Upper lobe of left lung (tissue), 6 donors: ENCODE measurements around the gene TEAD3. TPM values are rescaled to one million over a fixed set of nuclear protein-coding genes. Genes with fewer than 3 reads are reported as not detected.
A peak's percentile ranks its signal among the peaks of the same experiment; 100 is the strongest.

ENCODE experiments used
- ATAC-seq, 2 donors: fragments of 200-7000 bp; cut with Tn5 transposase; one replicate each; pipeline ENCODE4 v1.9.1; 2022; ENCODE audit warnings: mild to moderate bottlenecking in 2 of 2, moderate library complexity in 2 of 2; ENCODE audit not compliant: low FRiP score in 2 of 2
- DNase-seq, 2 donors: peaks; one replicate each; pipeline ENCODE4 v3.0.0-alpha.2; 2019 to 2020
- H3K27ac ChIP-seq, 4 donors: fragments of 200-600 bp; sonication (generic); one replicate each; pipeline ENCODE4 v1.5.1; 2016 to 2019
- H3K27me3 ChIP-seq, 4 donors: fragments of 200-600 bp; sonication (generic); one replicate each; pipeline ENCODE4 v1.5.1; 2017 to 2019
- H3K36me3 ChIP-seq, 4 donors: fragments of 200-600 bp; sonication (generic); one replicate each; pipeline ENCODE4 v1.5.1; 2016 to 2019
- H3K4me1 ChIP-seq, 4 donors: fragments of 200-600 bp; sonication (generic); one replicate each; pipeline ENCODE4 v1.5.1; 2018 to 2019
- H3K4me3 ChIP-seq, 4 donors: fragments of 200-600 bp; sonication (generic); one replicate each; pipeline ENCODE4 v1.5.1; 2017 to 2019; ENCODE audit warnings: mild to moderate bottlenecking in 2 of 4, moderate library complexity in 1 of 4
- H3K9me3 ChIP-seq, 4 donors: fragments of 200-600 bp; sonication (generic); one replicate each; pipeline ENCODE4 v1.5.1; 2018 to 2019
- CTCF ChIP-seq, 6 experiments: fragments of 450-650 bp in 4 of 6; fragments of 200-600 bp in 2 of 6; sonication (generic) in 2 of 6; IDR thresholded peaks; one replicate each; pipeline ENCODE4 v1.5.1; 2016 to 2019; ENCODE audit warnings: antibody characterized with exemption in 6 of 6
- EP300 ChIP-seq, 4 donors: sonication (generic); formaldehyde crosslinking; IDR thresholded peaks; one replicate each; pipeline ENCODE4 v1.5.1; 2017; ENCODE audit warnings: antibody characterized with exemption in 4 of 4, control low read depth in 2 of 4
- POLR2A ChIP-seq, 4 donors: fragments of 450-650 bp; IDR thresholded peaks; one replicate each; pipeline ENCODE4 v1.5.1; 2016 to 2017; ENCODE audit warnings: antibody characterized with exemption in 4 of 4, mild to moderate bottlenecking in 2 of 4
- POLR2AphosphoS5 ChIP-seq, 2 donors: sonication (generic); formaldehyde crosslinking; IDR thresholded peaks; one replicate each; pipeline ENCODE4 v1.5.1; 2017; ENCODE audit warnings: antibody characterized with exemption in 2 of 2
- WGBS, 2 donors: methylation state at CpG; one replicate each; pipeline ENCODE4 v1.1.5; 2017 to 2018; 5-methylcytosine and 5-hydroxymethylcytosine counted together
- total RNA-seq, 6 donors: library from RNA; depleted of rRNA in 4 of 6; stranded (reverse); fragments of >200 nt in 4 of 6; gene quantifications; one replicate each; pipeline versions ENCODE4 v1.1.0 to v1.2.1, GENCODE V29; 2016 to 2021
- donor health status: DM: no; HTN: no; CAD: no; lungs with moderate emphysema.
- donor health status: DM: no; HTN: yes; CAD: no; lungs with severe emphysema.

The TEAD3 gene
- total RNA-seq, 6 donors from 2014 or later, result 19.0 to 28.2 (median 21.2) TPM

DNA sequence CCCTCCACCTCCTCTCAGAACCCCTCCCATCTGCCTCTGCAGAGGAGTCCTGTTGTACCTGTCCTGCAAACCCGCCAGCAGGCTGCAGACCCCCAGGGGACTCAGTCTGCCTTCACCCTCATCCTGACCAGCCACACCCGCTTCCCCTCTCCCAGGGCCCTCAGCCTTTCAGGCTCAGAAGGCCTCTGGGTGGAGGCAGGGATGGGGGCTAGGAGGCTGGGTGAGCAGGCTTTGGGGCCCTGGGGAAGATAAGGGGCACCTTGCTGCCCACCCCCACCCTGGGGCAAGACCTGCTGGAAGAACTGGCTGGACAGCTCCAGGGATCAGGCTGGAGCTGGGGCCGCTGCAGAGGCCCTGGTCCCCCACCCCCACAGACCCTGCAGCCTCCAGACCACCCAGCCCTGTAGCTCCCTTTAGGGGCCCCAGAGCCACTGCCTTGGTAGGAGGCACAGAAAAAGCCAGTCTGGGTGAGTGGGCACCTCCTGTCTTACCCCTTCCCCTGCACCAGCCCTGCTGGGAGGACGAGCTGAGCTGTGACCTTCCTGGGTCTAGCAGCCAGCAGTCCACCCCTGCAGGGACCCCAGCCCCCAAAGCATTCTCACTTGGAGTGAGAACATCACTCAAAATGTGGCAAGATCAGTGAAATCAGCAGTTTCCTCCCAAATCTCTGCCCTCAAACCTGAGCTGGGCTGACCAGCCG lies 5.2 kb downstream of the TEAD3 start:
- Histone ChIP-seq H3K4me1 (peaks cover 63 to 82% (median 70%) of the 10 kb centered on the region in 4 donors), H3K36me3 (no peaks in the 10 kb centered on the region), H3K27ac (peak overlapping the region in 3 of 4 donors; percentile 24 to 73 (median 71)), H3K9me3 (no peaks in the 10 kb centered on the region), H3K27me3 (peaks cover 0 to 6% (median 0%) of the 10 kb centered on the region in 4 donors), H3K4me3 (no peak overlapping the region)
- DNase-seq, result no peak
- no peak for ATAC-seq
- TF ChIP-seq CTCF (IDR thresholded peaks at IDR 0.05) (no peak), POLR2AphosphoS5 (IDR thresholded peaks at IDR 0.05) (no peak), POLR2A (IDR thresholded peaks at IDR 0.05) (no peak), EP300 (IDR thresholded peaks at IDR 0.05) (no peak)
- WGBS, 2 donors, result 57 to 63% methylated on average over 4 of the region's 5 CpGs

- Histone ChIP-seq H3K4me3 (no peak overlapping the region), H3K4me1 (peaks cover 66 to 82% (median 76%) of the 10 kb centered on the region in 4 donors), H3K36me3 (no peaks in the 10 kb centered on the region), H3K27me3 (no peaks in the 10 kb centered on the region), H3K9me3 (no peaks in the 10 kb centered on the region), H3K27ac (peak overlapping the region in 3 of 4 donors; percentile 65 to 73 (median 71))
- DNase-seq (no peak), ATAC-seq (no peak)
- WGBS, 2 donors, result 59 to 68% methylated on average over 8 of the region's 8 CpGs
- TF ChIP-seq POLR2A (IDR thresholded peaks at IDR 0.05) (no peak), EP300 (IDR thresholded peaks at IDR 0.05) (no peak), CTCF (IDR thresholded peaks at IDR 0.05) (no peak), POLR2AphosphoS5 (IDR thresholded peaks at IDR 0.05) (no peak)
These were observed 5.9 kb downstream of the TEAD3 start for GRCh38 chr6:35490821-35491557.

DNA sequence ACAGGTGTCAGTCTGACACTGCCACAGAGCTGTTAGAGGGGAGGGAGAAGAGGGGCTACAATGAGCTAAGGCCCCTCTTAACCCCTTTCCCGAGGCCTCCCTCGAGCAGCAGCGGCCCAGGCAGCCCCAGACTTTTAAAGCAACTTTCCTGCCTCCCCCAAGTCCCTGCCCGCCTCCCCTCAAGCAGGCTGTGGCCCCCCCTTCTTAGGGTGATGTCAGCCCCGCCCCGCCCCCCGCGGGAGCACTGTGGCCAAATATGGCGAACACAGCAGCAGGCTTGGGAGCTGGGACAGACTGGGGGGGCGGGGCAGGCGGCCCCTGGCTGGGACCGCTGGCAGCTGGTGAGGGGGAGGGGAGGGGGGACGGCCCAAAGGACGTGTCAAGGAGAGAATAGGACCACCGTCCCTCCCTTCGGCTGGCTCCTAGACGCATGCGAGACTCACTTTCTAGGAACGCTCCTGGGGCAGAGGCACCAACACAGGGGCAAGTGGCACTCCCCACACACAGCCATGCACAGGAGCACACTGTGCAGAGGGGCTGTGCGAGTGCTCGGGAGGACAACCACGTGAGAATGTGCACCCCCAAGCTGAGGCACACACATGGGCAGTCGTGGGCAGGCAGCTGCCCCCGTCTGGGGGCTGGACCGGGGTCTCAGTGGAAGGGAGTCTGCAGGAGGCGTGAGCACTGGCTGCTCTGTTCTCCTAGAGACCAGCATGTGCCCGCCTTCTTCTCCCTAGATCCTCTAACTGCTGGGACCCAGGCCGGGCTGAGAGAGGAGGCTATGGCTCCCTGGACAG lies 6.7 kb downstream of the TEAD3 start:
- no peaks in the 10 kb centered on the region for H3K36me3 ChIP-seq
- 47 to 64% methylated on average over 13 to 24 of the region's 28 CpGs for WGBS, 2 donors
- TF ChIP-seq POLR2A (IDR thresholded peaks at IDR 0.05), result no peak
- TF ChIP-seq EP300 (IDR thresholded peaks at IDR 0.05), result no peak
- TF ChIP-seq POLR2AphosphoS5 (IDR thresholded peaks at IDR 0.05), result no peak
- TF ChIP-seq CTCF (IDR thresholded peaks at IDR 0.05), result no peak
- ATAC-seq (peak in 1 of 2 donors; percentile 67), DNase-seq (peak; percentile 50 to 94)
- H3K27me3 ChIP-seq, result no peaks in the 10 kb centered on the region
- no peaks in the 10 kb centered on the region for H3K9me3 ChIP-seq
- H3K4me1 ChIP-seq, result peaks cover 66 to 84% (median 78%) of the 10 kb centered on the region in 4 donors
- H3K4me3 ChIP-seq, result peak overlapping the region in 1 of 4 donors; percentile 6
- H3K27ac ChIP-seq, result peak overlapping the region; percentile 53 to 73 (median 68)

DNA sequence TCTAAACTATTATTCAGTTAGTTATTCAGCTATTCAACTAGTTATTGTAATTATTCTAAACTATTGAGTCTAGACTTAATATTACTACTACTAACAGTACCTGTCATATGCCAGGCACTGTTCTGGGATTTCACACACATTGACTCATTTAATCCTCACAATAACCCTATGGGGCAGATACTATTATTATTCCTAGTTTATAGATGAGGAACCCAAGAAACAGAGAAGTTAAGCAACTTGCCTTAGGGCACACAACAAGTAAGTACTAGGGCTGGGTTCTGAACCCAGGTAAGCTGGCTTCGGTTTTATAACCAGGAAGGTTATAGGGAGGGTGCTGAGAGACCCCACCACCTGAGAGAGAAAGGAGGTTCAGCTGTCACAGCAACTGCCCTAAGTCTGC lies 7.8 kb downstream of the TEAD3 start:
- TF ChIP-seq POLR2AphosphoS5 (IDR thresholded peaks at IDR 0.05) (no peak), POLR2A (IDR thresholded peaks at IDR 0.05) (no peak), CTCF (IDR thresholded peaks at IDR 0.05) (no peak), EP300 (IDR thresholded peaks at IDR 0.05) (no peak)
- DNase-seq (no peak), ATAC-seq (no peak)
- H3K27ac ChIP-seq, result peak overlapping the region; percentile 53 to 73 (median 68)
- H3K36me3 ChIP-seq, result peaks cover 0 to 7% (median 0%) of the 10 kb centered on the region in 4 donors
- H3K9me3 ChIP-seq, result no peaks in the 10 kb centered on the region
- peaks cover 61 to 80% (median 71%) of the 10 kb centered on the region in 4 donors for H3K4me1 ChIP-seq
- 100% methylated on average over 1 of the region's 1 CpG for WGBS, 2 donors
- no peaks in the 10 kb centered on the region for H3K27me3 ChIP-seq
- no peak overlapping the region for H3K4me3 ChIP-seq
